SK-N-SH (cell line): ENCODE measurements around the gene DRAP1.
"Not testable (repeated sequence)": the region's sequence is repeated elsewhere in the genome, so short reads cannot be mapped to it uniquely, and the experiment has no call there.

Source experiments
- EP300 ChIP-seq, 2 experiments: IDR thresholded peaks; 2 replicates each; pipeline versions ENCODE4 v1.4.0 to v1.6.1; 2012; ENCODE audit warnings: borderline replicate concordance in 1 of 2, low read depth in 1 of 2, low read length in 1 of 2
- EZH2phosphoT487 ChIP-seq: fragments of 200-600 bp; sonication (generic); IDR thresholded peaks from 2 replicates; pipeline ENCODE4 v1.6.1; 2017; ENCODE audit warnings: low read depth, mixed run types, mild to moderate bottlenecking, antibody characterized with exemption, moderate library complexity, borderline replicate concordance
- MXI1 ChIP-seq: IDR thresholded peaks from 2 replicates; pipeline ENCODE4 v1.6.1; 2012; ENCODE audit warnings: mild to moderate bottlenecking, low read depth, low read length, improper control_type of control experiment
- NFIC ChIP-seq: IDR thresholded peaks from 2 replicates; pipeline ENCODE4 v1.4.0; 2012; ENCODE audit warnings: borderline replicate concordance
- POLR2AphosphoS5 ChIP-seq: IDR thresholded peaks from 2 replicates; pipeline ENCODE4 v1.6.1; 2012; ENCODE audit warnings: low read depth, low read length
- TCF12 ChIP-seq: IDR thresholded peaks from 2 replicates; pipeline ENCODE4 v1.4.0; 2012
- TF ChIP-seq, protein P1 (sequence below): fragments of 200-600 bp; sonication (generic); IDR thresholded peaks from 2 replicates; pipeline ENCODE4 v1.6.1; 2017; ENCODE audit warnings: antibody characterized with exemption, mild to moderate bottlenecking, moderate library complexity
- TF ChIP-seq, protein P2 (sequence below): IDR thresholded peaks from 2 replicates; pipeline ENCODE4; 2012
- TF ChIP-seq, protein P3 (sequence below): IDR thresholded peaks from 2 replicates; pipeline ENCODE4 v1.6.1; 2012; ENCODE audit warnings: mild to moderate bottlenecking, low read depth, low read length, moderate library complexity
- TF ChIP-seq, protein P4 (sequence below): IDR thresholded peaks from 2 replicates; pipeline ENCODE4 v1.4.0; 2012; ENCODE audit warnings: low read depth, borderline replicate concordance
- TF ChIP-seq, protein P5 (sequence below): fragments of 150-350 bp; IDR thresholded peaks from 2 replicates; pipeline ENCODE4 v1.6.1; 2017; ENCODE audit warnings: antibody characterized with exemption, low read length, low read depth, borderline replicate concordance

DNA sequence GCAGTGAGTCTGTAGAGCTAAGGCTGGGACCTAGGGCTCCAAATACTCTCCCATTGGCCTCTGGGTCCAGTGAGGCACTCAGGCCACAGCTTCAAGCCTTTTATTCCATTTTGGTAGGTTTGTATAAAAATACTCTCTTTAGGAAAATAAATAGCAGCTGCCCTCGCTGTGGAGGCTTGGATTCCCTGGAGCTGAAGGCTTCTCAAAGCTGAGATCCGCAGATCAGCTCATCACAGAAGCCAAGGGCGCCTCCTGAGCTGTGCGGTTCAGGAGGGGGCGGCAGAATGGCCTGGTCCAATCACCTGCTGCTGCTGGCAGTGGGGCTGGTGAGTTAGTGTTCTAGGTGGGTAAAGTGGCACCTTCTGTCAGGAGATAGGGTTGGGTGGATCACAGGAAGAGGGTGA, 27.1 kb upstream of the DRAP1 start:
- TF ChIP-seq, protein P1, sequence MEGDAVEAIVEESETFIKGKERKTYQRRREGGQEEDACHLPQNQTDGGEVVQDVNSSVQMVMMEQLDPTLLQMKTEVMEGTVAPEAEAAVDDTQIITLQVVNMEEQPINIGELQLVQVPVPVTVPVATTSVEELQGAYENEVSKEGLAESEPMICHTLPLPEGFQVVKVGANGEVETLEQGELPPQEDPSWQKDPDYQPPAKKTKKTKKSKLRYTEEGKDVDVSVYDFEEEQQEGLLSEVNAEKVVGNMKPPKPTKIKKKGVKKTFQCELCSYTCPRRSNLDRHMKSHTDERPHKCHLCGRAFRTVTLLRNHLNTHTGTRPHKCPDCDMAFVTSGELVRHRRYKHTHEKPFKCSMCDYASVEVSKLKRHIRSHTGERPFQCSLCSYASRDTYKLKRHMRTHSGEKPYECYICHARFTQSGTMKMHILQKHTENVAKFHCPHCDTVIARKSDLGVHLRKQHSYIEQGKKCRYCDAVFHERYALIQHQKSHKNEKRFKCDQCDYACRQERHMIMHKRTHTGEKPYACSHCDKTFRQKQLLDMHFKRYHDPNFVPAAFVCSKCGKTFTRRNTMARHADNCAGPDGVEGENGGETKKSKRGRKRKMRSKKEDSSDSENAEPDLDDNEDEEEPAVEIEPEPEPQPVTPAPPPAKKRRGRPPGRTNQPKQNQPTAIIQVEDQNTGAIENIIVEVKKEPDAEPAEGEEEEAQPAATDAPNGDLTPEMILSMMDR, result not testable (repeated sequence)
- TF ChIP-seq TCF12; MXI1; EZH2phosphoT487; EP300 (IDR thresholded peaks at IDR 0.05; ENCODE audit: borderline replicate concordance in 1 of 2, low read depth in 1 of 2, low read length in 1 of 2); POLR2AphosphoS5; NFIC: not testable (repeated sequence)
- TF ChIP-seq, protein P2, sequence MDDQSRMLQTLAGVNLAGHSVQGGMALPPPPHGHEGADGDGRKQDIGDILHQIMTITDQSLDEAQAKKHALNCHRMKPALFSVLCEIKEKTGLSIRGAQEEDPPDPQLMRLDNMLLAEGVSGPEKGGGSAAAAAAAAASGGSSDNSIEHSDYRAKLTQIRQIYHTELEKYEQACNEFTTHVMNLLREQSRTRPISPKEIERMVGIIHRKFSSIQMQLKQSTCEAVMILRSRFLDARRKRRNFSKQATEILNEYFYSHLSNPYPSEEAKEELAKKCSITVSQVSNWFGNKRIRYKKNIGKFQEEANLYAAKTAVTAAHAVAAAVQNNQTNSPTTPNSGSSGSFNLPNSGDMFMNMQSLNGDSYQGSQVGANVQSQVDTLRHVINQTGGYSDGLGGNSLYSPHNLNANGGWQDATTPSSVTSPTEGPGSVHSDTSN, result not testable (repeated sequence)
- TF ChIP-seq, protein P3, sequence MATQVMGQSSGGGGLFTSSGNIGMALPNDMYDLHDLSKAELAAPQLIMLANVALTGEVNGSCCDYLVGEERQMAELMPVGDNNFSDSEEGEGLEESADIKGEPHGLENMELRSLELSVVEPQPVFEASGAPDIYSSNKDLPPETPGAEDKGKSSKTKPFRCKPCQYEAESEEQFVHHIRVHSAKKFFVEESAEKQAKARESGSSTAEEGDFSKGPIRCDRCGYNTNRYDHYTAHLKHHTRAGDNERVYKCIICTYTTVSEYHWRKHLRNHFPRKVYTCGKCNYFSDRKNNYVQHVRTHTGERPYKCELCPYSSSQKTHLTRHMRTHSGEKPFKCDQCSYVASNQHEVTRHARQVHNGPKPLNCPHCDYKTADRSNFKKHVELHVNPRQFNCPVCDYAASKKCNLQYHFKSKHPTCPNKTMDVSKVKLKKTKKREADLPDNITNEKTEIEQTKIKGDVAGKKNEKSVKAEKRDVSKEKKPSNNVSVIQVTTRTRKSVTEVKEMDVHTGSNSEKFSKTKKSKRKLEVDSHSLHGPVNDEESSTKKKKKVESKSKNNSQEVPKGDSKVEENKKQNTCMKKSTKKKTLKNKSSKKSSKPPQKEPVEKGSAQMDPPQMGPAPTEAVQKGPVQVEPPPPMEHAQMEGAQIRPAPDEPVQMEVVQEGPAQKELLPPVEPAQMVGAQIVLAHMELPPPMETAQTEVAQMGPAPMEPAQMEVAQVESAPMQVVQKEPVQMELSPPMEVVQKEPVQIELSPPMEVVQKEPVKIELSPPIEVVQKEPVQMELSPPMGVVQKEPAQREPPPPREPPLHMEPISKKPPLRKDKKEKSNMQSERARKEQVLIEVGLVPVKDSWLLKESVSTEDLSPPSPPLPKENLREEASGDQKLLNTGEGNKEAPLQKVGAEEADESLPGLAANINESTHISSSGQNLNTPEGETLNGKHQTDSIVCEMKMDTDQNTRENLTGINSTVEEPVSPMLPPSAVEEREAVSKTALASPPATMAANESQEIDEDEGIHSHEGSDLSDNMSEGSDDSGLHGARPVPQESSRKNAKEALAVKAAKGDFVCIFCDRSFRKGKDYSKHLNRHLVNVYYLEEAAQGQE, result not testable (repeated sequence)
- TF ChIP-seq, protein P4, sequence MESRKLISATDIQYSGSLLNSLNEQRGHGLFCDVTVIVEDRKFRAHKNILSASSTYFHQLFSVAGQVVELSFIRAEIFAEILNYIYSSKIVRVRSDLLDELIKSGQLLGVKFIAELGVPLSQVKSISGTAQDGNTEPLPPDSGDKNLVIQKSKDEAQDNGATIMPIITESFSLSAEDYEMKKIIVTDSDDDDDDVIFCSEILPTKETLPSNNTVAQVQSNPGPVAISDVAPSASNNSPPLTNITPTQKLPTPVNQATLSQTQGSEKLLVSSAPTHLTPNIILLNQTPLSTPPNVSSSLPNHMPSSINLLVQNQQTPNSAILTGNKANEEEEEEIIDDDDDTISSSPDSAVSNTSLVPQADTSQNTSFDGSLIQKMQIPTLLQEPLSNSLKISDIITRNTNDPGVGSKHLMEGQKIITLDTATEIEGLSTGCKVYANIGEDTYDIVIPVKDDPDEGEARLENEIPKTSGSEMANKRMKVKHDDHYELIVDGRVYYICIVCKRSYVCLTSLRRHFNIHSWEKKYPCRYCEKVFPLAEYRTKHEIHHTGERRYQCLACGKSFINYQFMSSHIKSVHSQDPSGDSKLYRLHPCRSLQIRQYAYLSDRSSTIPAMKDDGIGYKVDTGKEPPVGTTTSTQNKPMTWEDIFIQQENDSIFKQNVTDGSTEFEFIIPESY, result 0 out of 2 replicates have a peak, but pooled peaks have one; percentile 7
- TF ChIP-seq, protein P5, sequence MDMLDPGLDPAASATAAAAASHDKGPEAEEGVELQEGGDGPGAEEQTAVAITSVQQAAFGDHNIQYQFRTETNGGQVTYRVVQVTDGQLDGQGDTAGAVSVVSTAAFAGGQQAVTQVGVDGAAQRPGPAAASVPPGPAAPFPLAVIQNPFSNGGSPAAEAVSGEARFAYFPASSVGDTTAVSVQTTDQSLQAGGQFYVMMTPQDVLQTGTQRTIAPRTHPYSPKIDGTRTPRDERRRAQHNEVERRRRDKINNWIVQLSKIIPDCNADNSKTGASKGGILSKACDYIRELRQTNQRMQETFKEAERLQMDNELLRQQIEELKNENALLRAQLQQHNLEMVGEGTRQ, result not testable (repeated sequence)
